ENCODE data around the gene TGFBI. TPM values are rescaled to one million over a fixed set of nuclear protein-coding genes. Genes with fewer than 3 reads are reported as not detected.
"Not testable (repeated sequence)": the region's sequence is repeated elsewhere in the genome, so short reads cannot be mapped to it uniquely, and the experiment has no call there.

The TGFBI gene
- total and polyA plus RNA-seq, 2 experiments from 2014 or later: 2.9 to 10.2 TPM

GRCh38 chr5:136040746-136041415, 12.1 kb downstream of the TGFBI start:
- TF ChIP-seq, protein P1, sequence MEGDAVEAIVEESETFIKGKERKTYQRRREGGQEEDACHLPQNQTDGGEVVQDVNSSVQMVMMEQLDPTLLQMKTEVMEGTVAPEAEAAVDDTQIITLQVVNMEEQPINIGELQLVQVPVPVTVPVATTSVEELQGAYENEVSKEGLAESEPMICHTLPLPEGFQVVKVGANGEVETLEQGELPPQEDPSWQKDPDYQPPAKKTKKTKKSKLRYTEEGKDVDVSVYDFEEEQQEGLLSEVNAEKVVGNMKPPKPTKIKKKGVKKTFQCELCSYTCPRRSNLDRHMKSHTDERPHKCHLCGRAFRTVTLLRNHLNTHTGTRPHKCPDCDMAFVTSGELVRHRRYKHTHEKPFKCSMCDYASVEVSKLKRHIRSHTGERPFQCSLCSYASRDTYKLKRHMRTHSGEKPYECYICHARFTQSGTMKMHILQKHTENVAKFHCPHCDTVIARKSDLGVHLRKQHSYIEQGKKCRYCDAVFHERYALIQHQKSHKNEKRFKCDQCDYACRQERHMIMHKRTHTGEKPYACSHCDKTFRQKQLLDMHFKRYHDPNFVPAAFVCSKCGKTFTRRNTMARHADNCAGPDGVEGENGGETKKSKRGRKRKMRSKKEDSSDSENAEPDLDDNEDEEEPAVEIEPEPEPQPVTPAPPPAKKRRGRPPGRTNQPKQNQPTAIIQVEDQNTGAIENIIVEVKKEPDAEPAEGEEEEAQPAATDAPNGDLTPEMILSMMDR (IDR thresholded peaks at IDR 0.05; ENCODE audit: low read depth, low read length): no peak
- H3K9me3 ChIP-seq (ENCODE audit: low read depth): no peaks in the 10 kb centered on the region
- H3K4me1 ChIP-seq (ENCODE audit: low read depth): no peaks in the 10 kb centered on the region
- H3K4me3 ChIP-seq: no peak overlapping the region
- DNase-seq (ENCODE audit: low read depth in 1 of 2, low spot score in 1 of 2): no peak
- H3K27me3 ChIP-seq: no peaks in the 10 kb centered on the region
- H3K36me3 ChIP-seq: no peaks in the 10 kb centered on the region
- no peak overlapping the region for H3K27ac ChIP-seq

DNA sequence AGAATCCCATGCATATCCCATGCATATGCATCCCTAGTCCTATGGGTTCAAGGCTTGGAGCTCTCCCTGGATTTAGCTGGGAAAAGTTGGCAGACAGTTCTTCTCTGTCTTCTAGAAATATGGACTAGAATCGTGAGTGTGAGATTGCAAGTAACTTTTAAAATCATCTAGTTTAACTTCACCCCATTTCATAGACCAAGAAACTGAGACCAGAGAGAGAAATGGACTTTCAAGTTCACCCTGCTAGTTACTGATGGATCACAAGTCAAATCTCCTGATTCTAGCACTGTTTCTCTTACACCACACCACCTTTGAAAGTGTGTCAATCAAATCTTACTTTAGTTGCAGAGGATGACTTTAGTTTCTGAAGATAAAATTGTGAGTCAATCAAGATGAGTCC, 13.4 kb downstream of the TGFBI start:
- H3K27ac ChIP-seq: no peak overlapping the region
- no peaks in the 10 kb centered on the region for H3K4me1 ChIP-seq (ENCODE audit: low read depth)

GRCh38 chr5:136042665-136043121, 13.9 kb downstream of the TGFBI start:
- no peak overlapping the region for H3K27ac ChIP-seq
- H3K36me3 ChIP-seq: no peaks in the 10 kb centered on the region
- no peaks in the 10 kb centered on the region for H3K9me3 ChIP-seq (ENCODE audit: low read depth)
- TF ChIP-seq, protein P1 (IDR thresholded peaks at IDR 0.05; ENCODE audit: low read depth, low read length): no peak
- H3K4me1 ChIP-seq (ENCODE audit: low read depth): no peaks in the 10 kb centered on the region
- H3K27me3 ChIP-seq: no peaks in the 10 kb centered on the region
- no peak overlapping the region for H3K4me3 ChIP-seq
- DNase-seq (ENCODE audit: low read depth in 1 of 2, low spot score in 1 of 2): peak in 1 of 2 donors; percentile 47

More for the DNA sequence above, 13.4 kb downstream of the TGFBI start:
- no peaks in the 10 kb centered on the region for H3K36me3 ChIP-seq
- TF ChIP-seq, protein P1 (IDR thresholded peaks at IDR 0.05; ENCODE audit: low read depth, low read length): no peak
- no peak overlapping the region for H3K4me3 ChIP-seq
- H3K9me3 ChIP-seq (ENCODE audit: low read depth): no peaks in the 10 kb centered on the region
- H3K27me3 ChIP-seq: no peaks in the 10 kb centered on the region
- DNase-seq (ENCODE audit: low read depth in 1 of 2, low spot score in 1 of 2): no peak

- TF ChIP-seq, protein P1 (IDR thresholded peaks at IDR 0.05; ENCODE audit: low read depth, low read length): no peak
- no peaks in the 10 kb centered on the region for H3K9me3 ChIP-seq (ENCODE audit: low read depth)
- H3K36me3 ChIP-seq: no peaks in the 10 kb centered on the region
- H3K27me3 ChIP-seq: no peaks in the 10 kb centered on the region
- no peaks in the 10 kb centered on the region for H3K4me1 ChIP-seq (ENCODE audit: low read depth)
- no peak overlapping the region for H3K4me3 ChIP-seq
- no peak overlapping the region for H3K27ac ChIP-seq
- DNase-seq (ENCODE audit: low read depth in 1 of 2, low spot score in 1 of 2): peak in 1 of 2 donors; percentile 41
Observed at GRCh38 chr5:136043551-136043950, 14.8 kb downstream of the TGFBI start.

DNA sequence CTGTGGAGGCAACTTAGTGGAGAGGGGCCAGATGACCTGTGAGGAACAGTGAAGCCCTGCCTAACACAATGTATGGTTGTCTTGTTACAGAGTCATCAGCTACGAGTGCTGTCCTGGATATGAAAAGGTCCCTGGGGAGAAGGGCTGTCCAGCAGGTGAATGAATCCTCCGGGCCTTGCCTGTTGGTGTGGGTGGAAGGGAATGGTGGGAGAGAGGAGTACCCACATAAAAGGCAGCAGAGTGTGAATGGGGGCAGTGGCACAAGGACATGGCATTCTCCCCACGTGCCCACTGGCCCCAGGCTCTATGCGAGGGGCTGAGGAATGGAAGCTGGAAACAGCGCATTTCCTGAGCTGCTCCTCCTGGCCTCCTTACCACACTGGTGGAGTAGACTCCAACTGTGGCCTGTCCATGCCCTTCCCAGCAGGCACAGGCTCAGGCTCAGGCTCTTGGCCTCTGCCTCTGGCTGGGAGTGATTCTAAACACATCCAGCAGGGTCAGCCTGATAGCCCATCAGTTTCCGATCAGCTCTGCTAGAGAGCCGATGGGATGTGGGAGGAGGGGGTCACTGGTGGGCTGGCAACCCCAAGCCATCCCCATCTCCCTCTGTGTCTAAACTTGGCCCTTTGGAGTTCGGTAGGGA, 15.3 kb downstream of the TGFBI start:
- Histone ChIP-seq H3K4me3 (no peak overlapping the region), H3K36me3 (no peaks in the 10 kb centered on the region), H3K4me1 (ENCODE audit: low read depth) (no peaks in the 10 kb centered on the region), H3K27ac (no peak overlapping the region), H3K9me3 (ENCODE audit: low read depth) (no peaks in the 10 kb centered on the region), H3K27me3 (no peaks in the 10 kb centered on the region)
- no peak for DNase-seq (ENCODE audit: low read depth in 1 of 2, low spot score in 1 of 2)
- TF ChIP-seq, protein P1 (IDR thresholded peaks at IDR 0.05; ENCODE audit: low read depth, low read length): no peak

- H3K36me3 ChIP-seq; H3K4me1 ChIP-seq (ENCODE audit: low read depth); H3K9me3 ChIP-seq (ENCODE audit: low read depth); H3K27me3 ChIP-seq; DNase-seq (ENCODE audit: low read depth in 1 of 2, low spot score in 1 of 2); H3K4me3 ChIP-seq; H3K27ac ChIP-seq: not testable (repeated sequence)
Observed at GRCh38 chr5:136045026-136045425, 16.2 kb downstream of the TGFBI start.

All from cardiac muscle cell (in vitro differentiated cells and primary cell).